ENCODE measurements around the gene WDR64.

GRCh38 chr1:241713316-241713715 lies 61.2 kb downstream of the WDR64 start:
- TF ChIP-seq CTCF (IDR thresholded peaks at IDR 0.05) = no peak
- no peak for TF ChIP-seq POLR2A (IDR thresholded peaks at IDR 0.05; ENCODE audit: low read length)

Measured in A549 (cell line).